EL (cell line): ENCODE measurements around the gene CDK2.
"Not testable (repeated sequence)": the region's sequence is repeated elsewhere in the genome, so short reads cannot be mapped to it uniquely, and the experiment has no call there.

Experiments used
- DNase-seq: peaks from one replicate; pipeline ENCODE4 v3.0.0-alpha.2; 2016

The CDK2 gene

DNA sequence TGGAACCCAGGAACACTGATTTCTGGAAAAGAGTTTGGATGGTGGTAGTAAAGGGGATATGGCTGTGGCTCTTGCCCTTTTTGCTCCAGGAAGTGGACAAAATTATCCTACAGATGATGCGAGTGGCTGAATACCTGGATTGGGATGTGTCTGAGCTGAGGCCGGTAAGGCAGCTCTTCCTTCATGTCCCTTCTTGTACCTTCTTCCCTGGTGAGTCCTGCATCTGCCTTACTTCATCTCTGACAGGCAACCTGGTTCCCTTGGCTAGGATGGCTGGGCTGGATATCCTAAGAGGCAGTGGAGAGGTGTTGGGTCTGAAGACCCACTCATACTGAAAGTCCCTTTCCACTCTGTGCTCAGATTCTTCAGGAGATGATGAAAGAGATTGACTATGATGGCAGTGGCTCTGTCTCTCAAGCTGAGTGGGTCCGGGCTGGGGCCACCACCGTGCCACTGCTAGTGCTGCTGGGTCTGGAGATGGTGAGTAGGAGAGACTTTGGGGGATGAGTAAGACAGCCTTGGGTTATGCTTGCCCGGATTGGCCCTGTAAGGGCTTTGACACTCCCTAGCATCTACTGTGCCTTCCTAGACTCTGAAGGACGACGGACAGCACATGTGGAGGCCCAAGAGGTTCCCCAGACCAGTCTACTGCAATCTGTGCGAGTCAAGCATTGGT lies 27.7 kb upstream of the CDK2 start:
- no peak for DNase-seq

- peak; percentile 83 for DNase-seq
Measured at GRCh38 chr12:55940065-55940732, 26.4 kb upstream of the CDK2 start.

- DNase-seq, result no peak
Measured at GRCh38 chr12:55942055-55942454, 24.6 kb upstream of the CDK2 start.

GRCh38 chr12:55942577-55943136 lies 24.0 kb upstream of the CDK2 start:
- no peak for DNase-seq

GRCh38 chr12:55946553-55946952 lies 20.1 kb upstream of the CDK2 start:
- DNase-seq, result no peak

DNA sequence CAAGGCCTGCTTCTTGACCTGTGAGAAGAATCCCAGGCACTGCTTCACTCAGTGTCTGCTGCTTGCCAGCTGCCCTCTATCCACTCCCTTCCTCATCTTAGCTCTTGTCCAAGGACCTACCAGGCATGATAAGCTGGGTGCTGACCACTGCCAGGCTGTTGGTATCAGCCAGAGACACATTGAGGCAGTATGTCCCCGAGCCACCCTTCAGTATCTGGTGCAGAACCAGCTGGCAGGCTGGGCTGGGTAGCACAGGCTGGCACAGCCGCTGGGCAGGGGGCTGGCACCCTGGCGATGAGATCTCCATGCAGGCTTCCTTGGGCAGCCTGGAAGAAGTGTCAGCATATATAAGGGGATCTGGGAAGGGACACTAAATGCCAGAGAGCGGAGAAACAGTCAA lies 11.3 kb upstream of the CDK2 start:
- DNase-seq, result no peak

DNA sequence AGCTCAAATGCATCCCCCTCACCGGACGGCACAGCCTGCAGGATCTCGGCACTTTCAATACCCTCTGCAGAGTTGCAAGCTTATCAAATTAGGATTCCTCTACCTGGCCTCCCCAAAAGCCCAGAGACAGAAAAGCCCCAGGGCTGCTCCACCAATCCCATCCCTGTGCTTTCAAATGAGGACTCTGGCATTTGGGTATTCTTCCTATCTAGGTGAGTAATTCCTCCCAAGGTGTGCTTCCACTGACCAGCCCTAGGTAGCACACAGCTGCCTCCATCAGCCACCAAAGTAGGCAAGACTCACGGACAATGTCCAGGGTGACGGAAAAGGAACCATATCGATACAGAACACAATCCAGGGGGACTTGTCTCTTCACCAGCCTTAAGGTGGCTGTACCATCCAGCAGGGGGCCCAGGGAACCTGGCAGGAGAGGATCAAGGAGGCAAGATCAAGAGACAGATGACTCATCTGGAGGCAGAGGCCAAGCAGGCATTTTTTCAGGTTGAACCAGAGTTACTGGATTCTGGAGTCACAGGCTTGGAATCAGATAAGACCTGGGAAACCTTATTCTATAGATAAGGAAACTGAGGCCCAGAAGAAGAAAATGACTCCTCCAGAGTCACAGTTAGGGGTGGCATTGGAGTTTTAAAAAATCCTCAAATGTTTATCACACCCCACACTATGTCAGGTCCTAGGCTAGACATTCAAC lies 10.7 kb upstream of the CDK2 start:
- DNase-seq, result peak; percentile 69

- DNase-seq, result no peak
Measured at GRCh38 chr12:55957106-55957859, 9.3 kb upstream of the CDK2 start.

GRCh38 chr12:55963760-55964159 lies 2.9 kb upstream of the CDK2 start:
- no peak for DNase-seq

GRCh38 chr12:55965240-55965639 lies 1.4 kb upstream of the CDK2 start:
- no peak for DNase-seq

DNA sequence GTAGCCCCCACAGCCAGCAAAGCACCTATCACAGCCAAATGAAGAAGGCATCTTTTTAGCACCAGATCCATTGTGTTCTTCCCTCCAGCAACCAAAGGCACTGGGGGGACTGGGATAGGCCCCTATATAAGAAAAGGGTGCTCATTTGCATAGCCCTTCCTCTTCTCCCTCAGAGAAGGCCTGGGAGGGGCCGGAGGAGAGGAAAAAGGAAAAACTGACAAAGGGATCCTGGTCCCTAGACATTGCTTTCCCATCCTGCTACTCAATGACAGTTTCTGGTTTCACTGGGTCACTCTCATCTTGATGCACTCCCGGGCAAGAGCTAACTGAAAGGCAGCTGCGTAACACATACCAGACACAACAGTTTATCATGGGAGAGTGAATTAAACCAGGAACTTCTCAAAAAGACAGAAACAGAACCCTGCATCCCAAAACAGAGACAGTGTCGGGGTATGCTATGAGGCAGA lies 656 bp upstream of the CDK2 start, which contains the start of gene PMEL:
PMEL (minus strand) TSS at position 102 of the 467 bp plus-strand sequence; CDS start at position 71, 31 bp downstream.
- no peak for DNase-seq

GRCh38 chr12:55969356-55969755 lies 2.7 kb downstream of the CDK2 start:
- no peak for DNase-seq

GRCh38 chr12:55970775-55971174 lies 4.1 kb downstream of the CDK2 start:
- DNase-seq, result peak; percentile 72

DNA sequence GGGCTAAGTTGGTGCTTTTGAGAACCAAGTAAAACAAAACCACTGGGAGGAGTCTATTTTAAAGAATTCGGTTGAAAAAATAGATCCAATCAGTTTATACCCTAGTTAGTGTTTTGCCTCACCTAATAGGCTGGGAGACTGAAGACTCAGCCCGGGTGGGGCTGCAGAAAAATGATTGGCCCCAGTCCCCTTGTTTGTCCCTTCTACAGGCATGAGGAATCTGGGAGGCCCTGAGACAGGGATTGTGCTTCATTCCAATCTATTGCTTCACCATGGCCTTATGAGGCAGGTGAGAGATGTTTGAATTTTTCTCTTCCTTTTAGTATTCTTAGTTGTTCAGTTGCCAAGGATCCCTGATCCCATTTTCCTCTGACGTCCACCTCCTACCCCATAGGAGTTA lies 5.4 kb downstream of the CDK2 start:
- peak; percentile 79 for DNase-seq

- no peak for DNase-seq
Measured at GRCh38 chr12:55972456-55972855, 5.8 kb downstream of the CDK2 start.

GRCh38 chr12:55972911-55973598 lies 6.4 kb downstream of the CDK2 start:
- no peak for DNase-seq

- DNase-seq, result peak; percentile 100
Measured at GRCh38 chr12:55973599-55974307, 7.1 kb downstream of the CDK2 start, which contains the start of gene RAB5B. TSS of gene RAB5B (plus strand) at chr12:55974078. CDS start at chr12:55986961, 12,883 bp downstream.

GRCh38 chr12:55974308-55974730 lies 7.7 kb downstream of the CDK2 start:
- peak; percentile 55 for DNase-seq

DNA sequence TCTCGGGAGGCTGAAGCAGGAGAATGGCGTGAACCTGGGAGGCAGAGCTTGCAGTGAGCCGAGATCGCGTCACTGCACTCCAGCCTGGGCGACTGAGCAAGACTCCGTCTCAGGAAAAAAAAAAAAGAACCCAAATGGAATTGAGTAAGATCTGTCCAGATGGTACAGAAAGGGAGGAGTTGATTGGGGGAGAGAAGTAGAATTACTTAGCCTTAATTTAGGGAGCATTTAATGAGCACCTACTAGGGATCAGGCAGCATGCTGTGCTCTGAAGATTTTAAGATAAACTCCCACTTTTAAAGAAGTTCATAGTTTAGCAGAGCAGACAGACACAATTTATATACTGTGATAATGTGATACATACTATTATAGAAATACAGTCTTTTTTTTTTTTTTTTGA lies 11.8 kb downstream of the CDK2 start:
- DNase-seq, result no peak

GRCh38 chr12:55979069-55979468 lies 12.4 kb downstream of the CDK2 start:
- no peak for DNase-seq

GRCh38 chr12:55981882-55982281 lies 15.3 kb downstream of the CDK2 start:
- not testable (repeated sequence) for DNase-seq
